NCI-H187 treated with DMSO at 0.1 percent for 48 hours (cell line): ENCODE data around the gene TEX29.

Experiments used
- DNase-seq: peaks from one replicate; lab custom pipeline; 2025; lab: John Stamatoyannopoulos, UW

The TEX29 gene

GRCh38 chr13:111322916-111323331, 2.5 kb downstream of the TEX29 start:
- no peak for DNase-seq

DNA sequence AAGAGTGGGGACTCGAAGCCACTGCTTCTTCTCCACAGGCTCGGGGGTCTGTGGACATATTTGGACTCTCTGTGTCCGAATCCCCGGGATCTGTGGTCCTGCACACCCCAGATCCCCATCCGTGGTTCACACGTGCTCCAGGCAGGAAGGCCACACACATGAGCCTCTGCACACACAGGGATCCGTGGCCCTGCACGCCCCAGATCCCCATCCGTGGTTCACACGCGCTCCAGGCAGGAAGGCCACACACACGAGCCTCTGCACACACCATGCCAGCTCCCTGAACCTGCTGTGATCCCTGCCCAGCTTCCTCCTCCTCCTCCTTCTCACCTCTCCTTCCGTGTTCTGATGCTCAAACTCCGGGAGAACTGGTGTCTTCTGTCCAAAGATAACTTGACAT, 3.1 kb downstream of the TEX29 start:
- no peak for DNase-seq

- DNase-seq: no peak
These were observed 3.7 kb downstream of the TEX29 start for GRCh38 chr13:111323950-111324651.

DNA sequence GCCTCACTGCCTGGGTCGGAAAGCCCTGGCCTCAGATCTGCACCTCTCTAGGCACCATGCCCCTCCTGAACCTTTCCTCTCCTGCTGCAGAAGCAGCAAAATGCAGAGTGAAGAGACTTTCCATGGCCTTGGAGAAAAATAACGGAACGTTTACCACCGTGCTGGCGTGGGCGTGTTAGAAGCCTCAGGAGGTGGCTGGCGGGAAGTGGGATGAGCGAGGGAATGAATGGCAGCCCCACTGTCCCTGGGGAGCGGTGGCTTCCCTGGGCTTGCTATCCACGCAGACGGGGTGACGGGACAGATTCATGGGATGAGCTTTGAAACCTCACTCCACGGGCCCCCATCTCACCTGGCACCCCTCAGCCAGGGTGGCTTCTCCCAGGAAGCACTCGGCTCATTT, 4.3 kb downstream of the TEX29 start:
- DNase-seq: no peak

GRCh38 chr13:111325146-111325890, 4.9 kb downstream of the TEX29 start:
- DNase-seq: no peak

DNA sequence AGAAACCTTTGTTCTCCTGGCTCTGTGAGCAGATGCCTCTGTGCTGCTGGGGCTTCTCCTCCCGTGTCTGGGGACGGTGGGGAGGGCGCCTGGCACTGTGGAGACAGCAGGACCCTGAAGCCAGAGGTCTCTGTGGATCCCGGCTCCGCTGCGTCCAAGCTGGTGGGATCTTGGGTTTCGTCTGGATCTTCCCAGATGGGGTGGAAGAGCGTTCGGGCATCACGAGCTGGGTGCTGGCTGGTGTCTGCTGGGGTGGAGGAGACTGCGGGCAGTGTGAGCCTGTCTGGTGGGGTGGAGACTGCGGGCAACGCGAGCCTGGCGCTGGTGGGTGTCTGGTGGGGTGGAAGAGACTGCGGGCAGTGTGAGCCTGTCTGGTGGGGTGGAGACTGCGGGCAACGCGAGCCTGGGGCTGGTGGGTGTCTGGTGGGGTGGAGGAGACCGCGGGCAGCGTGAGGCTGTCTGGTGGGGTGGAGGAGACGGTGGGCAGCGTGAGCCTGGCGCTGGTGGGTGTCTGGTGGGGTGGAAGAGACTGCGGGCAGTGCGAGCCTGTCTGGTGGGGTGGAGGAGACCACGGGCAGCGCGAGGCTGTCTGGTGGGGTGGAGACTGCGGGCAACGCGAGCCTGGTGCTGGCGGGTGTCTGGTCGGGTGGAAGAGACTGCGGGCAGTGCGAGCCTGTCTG, 5.6 kb downstream of the TEX29 start:
- DNase-seq: no peak

DNA sequence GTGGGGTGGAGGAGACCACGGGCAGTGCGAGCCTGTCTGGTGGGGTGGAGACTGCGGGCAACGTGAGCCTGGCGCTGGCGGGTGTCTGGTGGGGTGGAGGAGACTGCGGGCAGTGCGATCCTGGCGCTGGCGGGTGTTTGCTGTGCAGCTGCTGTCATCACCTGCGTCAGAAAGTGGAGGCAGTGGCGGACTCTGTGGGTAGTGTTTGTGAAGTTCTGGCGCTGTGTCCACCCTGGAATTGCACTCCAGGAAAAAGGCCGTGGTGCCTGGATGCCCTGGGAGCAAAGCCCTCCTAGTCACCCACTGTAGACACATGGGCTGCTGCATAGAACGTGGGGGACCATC, 6.2 kb downstream of the TEX29 start:
- DNase-seq: no peak

GRCh38 chr13:111326981-111327642, 6.7 kb downstream of the TEX29 start:
- DNase-seq: no peak

- no peak for DNase-seq
These were observed 7.5 kb downstream of the TEX29 start for GRCh38 chr13:111327730-111328573.

DNA sequence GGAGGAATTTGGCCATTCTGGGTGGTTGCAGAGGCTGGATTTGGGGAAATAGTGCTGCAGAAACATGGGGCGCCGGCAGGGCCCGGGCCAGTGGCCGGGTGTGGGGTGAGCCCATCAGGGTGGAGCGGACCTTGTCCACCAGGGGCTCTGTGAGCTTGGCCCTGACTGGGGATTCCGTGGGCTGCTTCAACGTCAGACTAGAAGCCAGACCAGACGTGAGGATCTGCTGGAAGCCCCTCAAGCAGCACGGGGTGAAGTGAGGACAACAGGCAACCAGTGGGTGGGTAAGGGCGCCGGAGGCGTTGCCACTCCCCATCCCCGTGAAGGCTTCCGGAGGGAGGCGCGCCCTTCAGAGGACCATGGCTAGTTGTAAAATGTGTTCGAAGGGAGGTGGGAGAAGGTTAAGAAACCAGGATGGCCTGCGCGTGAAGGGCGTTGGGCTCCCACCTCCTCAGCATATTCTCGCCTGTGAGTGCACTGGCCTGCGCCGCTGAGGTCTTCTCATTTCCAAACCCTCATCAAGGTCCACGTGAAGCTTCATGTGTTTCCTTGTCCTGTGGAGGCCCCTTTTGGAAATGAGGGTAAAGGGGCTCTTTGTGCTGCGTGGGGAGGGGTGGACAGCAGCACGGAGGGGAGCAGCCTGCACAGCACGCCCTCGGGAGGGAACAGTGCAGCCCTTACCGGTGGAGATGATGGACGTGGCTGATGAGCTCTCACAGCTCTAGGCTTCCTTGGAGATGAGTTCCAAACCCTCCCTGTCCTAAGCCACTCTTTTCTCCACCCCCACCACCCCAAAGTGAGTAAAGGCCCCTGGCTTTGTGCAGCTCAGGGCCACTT, 8.3 kb downstream of the TEX29 start:
- no peak for DNase-seq

GRCh38 chr13:111329641-111330040, 9.2 kb downstream of the TEX29 start:
- no peak for DNase-seq

- no peak for DNase-seq
These were observed 9.7 kb downstream of the TEX29 start for GRCh38 chr13:111330066-111330610.

DNA sequence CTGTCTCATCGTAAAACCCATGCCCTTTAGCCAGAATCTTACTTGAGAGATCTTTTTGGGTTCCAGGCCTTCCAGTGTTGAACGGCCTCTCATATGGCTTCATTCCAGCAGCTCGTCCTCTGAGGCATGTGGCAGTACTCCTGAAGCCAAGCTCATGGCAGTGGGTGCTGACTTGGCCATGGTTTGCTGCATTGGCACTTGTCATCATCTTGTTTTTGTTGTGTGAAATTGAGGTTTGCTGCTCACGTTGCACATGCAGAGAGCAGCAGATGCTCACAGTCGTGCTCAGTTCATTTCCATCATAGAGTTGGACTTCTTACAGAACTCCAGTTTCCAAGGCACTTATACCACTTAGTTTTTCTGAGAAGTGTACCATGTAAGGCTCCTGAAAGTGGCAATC, 14.9 kb downstream of the TEX29 start:
- DNase-seq: no peak

DNA sequence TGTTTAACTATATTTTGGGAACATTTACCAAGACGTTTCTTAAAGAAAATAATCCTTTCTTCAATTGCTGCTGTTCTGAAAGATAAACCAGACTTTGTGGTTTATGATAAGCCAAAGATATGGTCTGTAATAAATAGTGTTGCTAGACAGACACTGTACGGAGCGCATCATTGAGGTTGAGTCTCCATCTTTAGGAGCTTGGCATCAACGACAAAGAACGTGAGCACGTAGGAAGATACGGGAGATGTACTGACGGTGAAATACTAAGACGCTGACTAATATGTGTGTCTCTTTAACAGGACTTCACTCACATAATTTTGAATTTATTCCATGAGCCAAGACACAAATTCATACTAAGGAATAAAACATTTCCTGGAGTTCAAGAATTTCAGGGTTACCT, 16.2 kb downstream of the TEX29 start:
- no peak for DNase-seq

DNA sequence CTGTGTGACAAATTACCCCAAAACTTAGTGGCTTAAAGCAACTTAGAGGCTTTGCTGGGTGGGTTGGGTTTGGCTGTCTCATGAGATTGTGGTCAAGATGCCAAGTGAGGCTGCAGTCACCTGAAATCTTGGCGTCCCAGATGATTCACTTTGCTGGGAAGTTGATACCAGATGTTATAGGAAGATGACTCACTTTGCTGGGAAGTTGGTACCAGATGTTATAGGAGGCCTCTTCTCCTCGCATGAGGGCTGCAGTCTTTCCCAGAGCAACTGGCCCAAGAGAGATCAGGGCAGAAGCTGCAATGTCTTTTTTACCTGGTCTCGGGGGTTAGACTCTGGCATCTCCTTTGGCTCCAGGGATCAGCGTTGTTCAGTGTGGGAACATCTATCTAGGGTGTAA, 16.8 kb downstream of the TEX29 start:
- no peak for DNase-seq

GRCh38 chr13:111337741-111338140, 17.3 kb downstream of the TEX29 start:
- no peak for DNase-seq

- no peak for DNase-seq
These were observed 18.4 kb downstream of the TEX29 start for GRCh38 chr13:111338841-111339240.

- no peak for DNase-seq
These were observed 19.1 kb downstream of the TEX29 start for GRCh38 chr13:111339366-111340143.

DNA sequence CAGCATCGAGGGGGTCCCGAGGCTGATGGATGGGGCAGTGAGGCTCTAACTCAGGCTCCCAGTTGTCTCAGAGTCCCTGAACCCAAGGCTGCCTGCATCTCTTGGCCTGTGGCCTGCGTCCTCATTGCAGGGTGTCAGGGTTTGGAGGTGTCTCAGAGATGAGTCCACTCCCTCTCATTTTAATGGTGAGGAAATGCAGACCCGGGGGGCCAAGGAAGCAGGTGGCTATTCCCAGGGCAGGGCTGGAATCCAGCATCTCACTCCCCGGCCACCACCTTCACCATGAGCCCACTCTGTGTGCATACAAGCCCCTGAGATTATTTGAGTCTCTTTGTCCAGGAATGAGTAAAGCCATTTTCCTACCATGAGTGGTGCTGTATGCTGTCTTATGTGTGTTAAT, 21.4 kb downstream of the TEX29 start:
- no peak for DNase-seq

- no peak for DNase-seq
These were observed 22.3 kb downstream of the TEX29 start for GRCh38 chr13:111342721-111343120.
